HepG2 (cell line): ENCODE measurements around the gene CRTAC1. TPM values are rescaled to one million over a fixed set of nuclear protein-coding genes. Genes with fewer than 3 reads are reported as not detected.

ENCODE experiments used
- ARID5B ChIP-seq: IDR thresholded peaks from 2 replicates; pipeline ENCODE4 v1.4.0; 2020; ENCODE audit warnings: mild to moderate bottlenecking, missing genetic modification reagents
- DNMT3B ChIP-seq: conservative IDR thresholded peaks from 2 replicates; pipeline ENCODE4 v1.6.1; 2016; ENCODE audit warnings: missing biosample characterization, control low read depth
- ESRRA ChIP-seq: sonication (generic); formaldehyde crosslinking; IDR thresholded peaks from 2 replicates; pipeline ENCODE4 v1.5.1; 2020; ENCODE audit warnings: mild to moderate bottlenecking, low read depth, missing genetic modification reagents
- HMGXB4 ChIP-seq, 2 experiments: sonication (generic) in 1 of 2; formaldehyde crosslinking in 1 of 2; IDR thresholded peaks; 2 replicates each; pipeline versions ENCODE4 v1.4.0 to v1.6.1; 2018 to 2020; ENCODE audit warnings: missing genetic modification reagents in 2 of 2, borderline replicate concordance in 1 of 2, low read depth in 1 of 2, mild to moderate bottlenecking in 1 of 2, missing biosample characterization in 1 of 2
- MEF2D ChIP-seq: sonication (generic); formaldehyde crosslinking; IDR thresholded peaks from 2 replicates; pipeline ENCODE4 v1.5.1; 2020; ENCODE audit warnings: mild to moderate bottlenecking, missing genetic modification reagents
- MYC ChIP-seq: sonication (generic); formaldehyde crosslinking; IDR thresholded peaks from 2 replicates; pipeline ENCODE4 v1.9.0; 2021; ENCODE audit warnings: missing genetic modification reagents, borderline replicate concordance
- PAX8 ChIP-seq: sonication (generic); formaldehyde crosslinking; IDR thresholded peaks from 2 replicates; pipeline ENCODE4 v1.8.0; 2022; ENCODE audit warnings: mild to moderate bottlenecking, missing genetic modification reagents, borderline replicate concordance
- REPIN1 ChIP-seq: sonication (generic); formaldehyde crosslinking; IDR thresholded peaks from 2 replicates; pipeline ENCODE4 v1.8.0; 2022; ENCODE audit warnings: missing genetic modification reagents, low read depth, mild to moderate bottlenecking, borderline replicate concordance
- RNF2 ChIP-seq: fragments of 450-650 bp; conservative IDR thresholded peaks from 2 replicates; pipeline ENCODE4 v1.6.1; 2016; ENCODE audit warnings: low read depth
- SMYD3 ChIP-seq: sonication (generic); formaldehyde crosslinking; IDR thresholded peaks from 2 replicates; pipeline ENCODE4 v1.8.1; 2023; ENCODE audit warnings: mild to moderate bottlenecking, missing genetic modification reagents
- SOX6 ChIP-seq, 2 experiments: fragments of 450-650 bp in 1 of 2; sonication (generic) in 1 of 2; formaldehyde crosslinking in 1 of 2; IDR thresholded peaks; 2 replicates each; pipeline versions ENCODE4 v1.4.0 to v1.6.1; 2017 to 2020; ENCODE audit warnings: antibody characterized with exemption in 1 of 2, mild to moderate bottlenecking in 1 of 2, missing genetic modification reagents in 1 of 2
- ZNF253 ChIP-seq: sonication (generic); formaldehyde crosslinking; IDR thresholded peaks from 2 replicates; pipeline ENCODE4 v1.8.0; 2022; ENCODE audit warnings: mild to moderate bottlenecking, missing genetic modification reagents, borderline replicate concordance
- ZNF280D ChIP-seq: sonication (generic); formaldehyde crosslinking; IDR thresholded peaks from 2 replicates; pipeline ENCODE4 v1.5.1; 2020; ENCODE audit warnings: mild to moderate bottlenecking, missing genetic modification reagents
- ZNF550 ChIP-seq: sonication (generic); formaldehyde crosslinking; IDR thresholded peaks from 2 replicates; pipeline ENCODE4 v1.4.0; 2020; ENCODE audit warnings: mild to moderate bottlenecking, missing genetic modification reagents, borderline replicate concordance
- polyA plus RNA-seq, 8 experiments: library from polyadenylated mRNA; depleted of rRNA in 3 of 8; stranded (reverse) in 7 of 8; unstranded in 1 of 8; fragments of >200 nt; fragmentation: Illumina TruSeq in 4 of 8; extraction: Trizol in 4 of 8; gene quantifications; 2 replicates each; pipeline versions ENCODE4 v1.2.1 to v1.2.3, GENCODE V29; 2011 to 2016; ENCODE audit warnings: low read depth in 4 of 8, missing spikeins in 1 of 8, mixed read lengths in 1 of 8; ENCODE audit not compliant: insufficient read depth in 1 of 8
- total RNA-seq, 5 experiments: library from RNA; depleted of rRNA; stranded (reverse); fragments of >200 nt; fragmentation: Illumina TruSeq; extraction: Trizol; gene quantifications; 2 replicates each; pipeline ENCODE4 v1.2.3, GENCODE V29; 2016; ENCODE audit warnings: low read depth in 1 of 5
- TF ChIP-seq, protein P1 (sequence below): sonication (generic); formaldehyde crosslinking; conservative IDR thresholded peaks from 2 replicates; pipeline ENCODE4 v1.8.0; 2022; ENCODE audit warnings: mild to moderate bottlenecking, moderate library complexity, missing genetic modification reagents

CRTAC1 gene
- total and polyA plus RNA-seq, 2 of the 13 experiments (the other 11 are each of a cell fraction or from before 2014, with no cell fraction given), result not detected

- no peak for TF ChIP-seq ZNF280D (CRISPR knock-in tag)
- TF ChIP-seq ZNF550 (CRISPR knock-in tag), result no peak
- no peak for TF ChIP-seq DNMT3B (CRISPR knock-in tag)
- TF ChIP-seq RNF2, result no peak; the same call in 1 of the 2 replicates
- TF ChIP-seq SOX6 (IDR thresholded peaks at IDR 0.05), result no peak
- peak; percentile 42; the same call in 1 of the 2 replicates for TF ChIP-seq SOX6 (CRISPR knock-in tag; IDR thresholded peaks at IDR 0.05)
- TF ChIP-seq, protein P1, sequence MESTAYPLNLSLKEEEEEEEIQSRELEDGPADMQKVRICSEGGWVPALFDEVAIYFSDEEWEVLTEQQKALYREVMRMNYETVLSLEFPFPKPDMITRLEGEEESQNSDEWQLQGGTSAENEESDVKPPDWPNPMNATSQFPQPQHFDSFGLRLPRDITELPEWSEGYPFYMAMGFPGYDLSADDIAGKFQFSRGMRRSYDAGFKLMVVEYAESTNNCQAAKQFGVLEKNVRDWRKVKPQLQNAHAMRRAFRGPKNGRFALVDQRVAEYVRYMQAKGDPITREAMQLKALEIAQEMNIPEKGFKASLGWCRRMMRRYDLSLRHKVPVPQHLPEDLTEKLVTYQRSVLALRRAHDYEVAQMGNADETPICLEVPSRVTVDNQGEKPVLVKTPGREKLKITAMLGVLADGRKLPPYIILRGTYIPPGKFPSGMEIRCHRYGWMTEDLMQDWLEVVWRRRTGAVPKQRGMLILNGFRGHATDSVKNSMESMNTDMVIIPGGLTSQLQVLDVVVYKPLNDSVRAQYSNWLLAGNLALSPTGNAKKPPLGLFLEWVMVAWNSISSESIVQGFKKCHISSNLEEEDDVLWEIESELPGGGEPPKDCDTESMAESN, result no peak
- TF ChIP-seq HMGXB4 (CRISPR knock-in tag; IDR thresholded peaks at IDR 0.05; ENCODE audit: borderline replicate concordance in 1 of 2, low read depth in 1 of 2), result peak in 1 of 2 experiments; percentile 46; a peak in 2 of 4 replicates
- TF ChIP-seq MEF2D (CRISPR knock-in tag), result no peak
- TF ChIP-seq PAX8 (CRISPR knock-in tag), result no peak
- TF ChIP-seq MYC (CRISPR knock-in tag), result peak; percentile 68; the same call in 1 of the 2 replicates
- TF ChIP-seq ESRRA (CRISPR knock-in tag), result no peak
- TF ChIP-seq ZNF253 (CRISPR knock-in tag), result no peak
- peak; percentile 48; the same call in 1 of the 2 replicates for TF ChIP-seq REPIN1 (CRISPR knock-in tag)
- TF ChIP-seq ARID5B (CRISPR knock-in tag), result peak; percentile 15; the same call in 1 of the 2 replicates
- TF ChIP-seq SMYD3 (CRISPR knock-in tag), result no peak
These were observed 161.1 kb downstream of the CRTAC1 start (continued) for GRCh38 chr10:97869091-97870042.
